GM18511 (cell line): ENCODE measurements around the gene NDOR1.

Experiments used
- ATAC-seq: cut with Tn5 transposase; IDR thresholded peaks from one replicate; pipeline ENCODE4 v1.9.1; 2021; ENCODE audit warnings: mild to moderate bottlenecking, moderate library complexity; ENCODE audit not compliant: unreplicated experiment

The NDOR1 gene

GRCh38 chr9:137167277-137167746 lies 38.2 kb upstream of the NDOR1 start:
- no peak for ATAC-seq

- ATAC-seq, result no peak
Measured at GRCh38 chr9:137167747-137168572, 37.5 kb upstream of the NDOR1 start.

- ATAC-seq, result no peak
Measured at GRCh38 chr9:137168573-137168903, 37.0 kb upstream of the NDOR1 start.

GRCh38 chr9:137168904-137169856 lies 36.3 kb upstream of the NDOR1 start:
- no peak for ATAC-seq

- ATAC-seq, result no peak
Measured at GRCh38 chr9:137169896-137170358, 35.6 kb upstream of the NDOR1 start, which contains the start of gene LRRC26. LRRC26 (minus strand) TSS chr9:137170051; CDS start chr9:137169943, 108 bp downstream.

GRCh38 chr9:137170486-137171148 lies 34.9 kb upstream of the NDOR1 start:
- ATAC-seq, result no peak

GRCh38 chr9:137171149-137171900 lies 34.2 kb upstream of the NDOR1 start:
- ATAC-seq, result no peak

GRCh38 chr9:137172901-137173795 lies 32.4 kb upstream of the NDOR1 start:
- no peak for ATAC-seq

- no peak for ATAC-seq
Measured at GRCh38 chr9:137173796-137174664, 31.5 kb upstream of the NDOR1 start.

- no peak for ATAC-seq
Measured at GRCh38 chr9:137174722-137175293, 30.7 kb upstream of the NDOR1 start.

- ATAC-seq, result no peak
Measured at GRCh38 chr9:137175345-137175961, 30.0 kb upstream of the NDOR1 start.

GRCh38 chr9:137176302-137177182 lies 29.0 kb upstream of the NDOR1 start:
- no peak for ATAC-seq

GRCh38 chr9:137178201-137178938 lies 27.1 kb upstream of the NDOR1 start:
- ATAC-seq, result no peak

GRCh38 chr9:137178939-137179630 lies 26.4 kb upstream of the NDOR1 start:
- no peak for ATAC-seq

- no peak for ATAC-seq
Measured at GRCh38 chr9:137179761-137180160, 25.7 kb upstream of the NDOR1 start.
